ENCODE results near the gene ANKRD55. TPM values are rescaled to one million over a fixed set of nuclear protein-coding genes. Genes with fewer than 3 reads are reported as not detected.

Gene ANKRD55
- total RNA-seq, 4 donors from 2014 or later, result 0.66 TPM; not detected in 3

DNA sequence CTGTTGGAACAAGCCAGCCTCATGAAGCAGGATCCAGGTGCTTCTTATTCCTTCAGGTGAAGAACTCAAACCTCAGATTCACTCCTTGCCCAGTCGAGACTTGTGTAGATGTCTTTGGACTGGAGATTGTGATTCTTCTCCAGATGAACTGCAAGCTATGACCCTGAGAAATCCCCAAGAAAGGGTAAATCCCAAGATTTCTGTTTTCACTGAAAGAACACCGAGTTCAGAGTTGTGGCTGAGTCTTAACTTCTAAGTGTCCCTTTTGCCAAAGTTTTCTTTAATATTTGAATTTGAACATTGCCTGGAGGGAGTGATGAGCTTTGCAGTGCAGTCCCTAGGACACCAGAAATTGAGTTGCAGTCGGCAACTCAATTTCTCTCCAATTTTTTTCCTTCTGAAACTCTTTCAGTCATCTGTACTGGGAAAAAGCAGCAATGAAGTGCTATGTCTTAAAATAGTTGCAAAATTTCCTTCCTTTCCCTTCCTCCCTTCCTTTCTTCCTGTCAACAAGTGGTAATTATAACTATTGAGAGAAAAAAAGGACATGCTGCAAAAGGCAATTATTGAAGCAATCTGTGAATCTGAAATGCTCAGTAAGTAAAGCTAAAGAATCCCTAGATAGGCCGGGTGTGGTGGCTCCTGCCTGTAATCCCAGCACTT, 56.1 kb downstream of the ANKRD55 start:
- intact Hi-C loops (cut with DNase I), result no loop called here
- Histone ChIP-seq H3K27ac (replicated peaks in 1 of 4) (peak overlapping the region in 2 of 4 donors; percentile 20 to 53), H3K4me1 (peaks cover 18 to 28% (median 24%) of the 10 kb centered on the region in 4 donors), H3K9me3 (no peaks in the 10 kb centered on the region), H3K4me3 (no peak overlapping the region), H3K27me3 (no peaks in the 10 kb centered on the region), H3K36me3 (no peaks in the 10 kb centered on the region)
- TF ChIP-seq EP300 (IDR thresholded peaks at IDR 0.05), result no peak
- no peak for TF ChIP-seq POLR2AphosphoS5 (IDR thresholded peaks at IDR 0.05)
- no peak for TF ChIP-seq POLR2A (IDR thresholded peaks at IDR 0.05; ENCODE audit: low read depth)
- TF ChIP-seq, protein P1, sequence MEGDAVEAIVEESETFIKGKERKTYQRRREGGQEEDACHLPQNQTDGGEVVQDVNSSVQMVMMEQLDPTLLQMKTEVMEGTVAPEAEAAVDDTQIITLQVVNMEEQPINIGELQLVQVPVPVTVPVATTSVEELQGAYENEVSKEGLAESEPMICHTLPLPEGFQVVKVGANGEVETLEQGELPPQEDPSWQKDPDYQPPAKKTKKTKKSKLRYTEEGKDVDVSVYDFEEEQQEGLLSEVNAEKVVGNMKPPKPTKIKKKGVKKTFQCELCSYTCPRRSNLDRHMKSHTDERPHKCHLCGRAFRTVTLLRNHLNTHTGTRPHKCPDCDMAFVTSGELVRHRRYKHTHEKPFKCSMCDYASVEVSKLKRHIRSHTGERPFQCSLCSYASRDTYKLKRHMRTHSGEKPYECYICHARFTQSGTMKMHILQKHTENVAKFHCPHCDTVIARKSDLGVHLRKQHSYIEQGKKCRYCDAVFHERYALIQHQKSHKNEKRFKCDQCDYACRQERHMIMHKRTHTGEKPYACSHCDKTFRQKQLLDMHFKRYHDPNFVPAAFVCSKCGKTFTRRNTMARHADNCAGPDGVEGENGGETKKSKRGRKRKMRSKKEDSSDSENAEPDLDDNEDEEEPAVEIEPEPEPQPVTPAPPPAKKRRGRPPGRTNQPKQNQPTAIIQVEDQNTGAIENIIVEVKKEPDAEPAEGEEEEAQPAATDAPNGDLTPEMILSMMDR (IDR thresholded peaks at IDR 0.05), result no peak
- no peak for DNase-seq (ENCODE audit: extremely low spot score)
- WGBS, result 78% methylated on average over 4 of the region's 4 CpGs

DNA sequence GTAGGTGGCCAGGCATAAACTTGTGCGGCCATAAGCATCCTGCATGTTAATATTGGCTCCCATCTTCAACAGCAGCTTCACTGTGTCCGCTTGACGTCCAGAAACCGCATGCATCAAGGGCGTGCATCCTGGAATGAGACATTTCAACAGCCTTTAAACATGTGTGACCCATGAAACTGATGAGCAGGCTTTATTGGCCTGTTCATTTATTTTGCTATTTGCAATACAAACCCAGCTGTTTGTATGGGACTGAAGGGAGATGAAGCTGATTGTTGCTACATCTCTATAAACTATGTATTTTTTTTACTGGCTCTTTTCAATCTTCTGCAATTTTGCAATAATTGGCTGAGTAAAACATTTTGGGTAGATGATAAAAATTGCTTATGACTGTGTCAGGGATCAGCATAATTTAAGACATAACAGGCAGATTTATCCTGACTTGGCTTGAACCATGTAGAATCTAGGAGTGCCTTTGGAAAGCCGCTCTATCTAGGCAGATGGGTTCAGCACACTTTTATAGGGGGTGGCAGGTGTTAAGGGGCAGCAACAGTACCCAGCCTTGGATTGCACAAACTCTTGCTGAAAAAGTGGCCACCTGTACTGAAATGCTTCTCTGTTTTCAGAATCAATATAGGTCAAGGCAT, 56.9 kb downstream of the ANKRD55 start:
- H3K27ac ChIP-seq (replicated peaks in 1 of 4), result peak overlapping the region in 3 of 4 donors; percentile 56 to 70 (median 67)
- peaks cover 18 to 28% (median 24%) of the 10 kb centered on the region in 4 donors for H3K4me1 ChIP-seq
- DNase-seq (ENCODE audit: extremely low spot score), result no peak
- H3K9me3 ChIP-seq, result no peaks in the 10 kb centered on the region
- WGBS, result 74% methylated on average over 5 of the region's 6 CpGs
- intact Hi-C loops (cut with DNase I), result no loop called here
- H3K4me3 ChIP-seq, result no peak overlapping the region
- TF ChIP-seq, protein P1 (IDR thresholded peaks at IDR 0.05), result no peak
- peak in 1 of 2 donors; percentile 66 for TF ChIP-seq POLR2AphosphoS5 (IDR thresholded peaks at IDR 0.05)
- no peaks in the 10 kb centered on the region for H3K36me3 ChIP-seq
- H3K27me3 ChIP-seq, result no peaks in the 10 kb centered on the region

DNA sequence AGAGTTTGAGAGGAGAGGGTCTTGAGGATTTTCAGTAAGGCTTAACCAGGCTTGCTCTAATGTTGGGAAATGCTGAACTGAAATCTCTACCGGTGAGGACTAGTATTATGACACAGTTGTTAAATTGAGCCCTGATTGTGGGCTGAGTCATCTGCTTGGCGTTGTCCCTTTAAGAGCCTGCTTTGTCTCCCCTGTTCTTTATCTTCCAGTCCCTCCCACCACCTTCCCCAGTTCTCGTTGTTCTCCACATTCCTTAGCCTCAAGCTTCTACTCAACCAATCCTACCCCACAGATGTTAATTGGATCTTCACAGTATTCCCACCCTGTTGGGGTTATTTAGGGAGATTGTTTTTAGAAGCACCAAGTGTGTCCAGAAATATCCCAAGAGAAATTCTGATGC, 57.6 kb downstream of the ANKRD55 start:
- no peaks in the 10 kb centered on the region for H3K27me3 ChIP-seq
- no peak for DNase-seq (ENCODE audit: extremely low spot score)
- peak overlapping the region in 3 of 4 donors; percentile 56 to 70 (median 67) for H3K27ac ChIP-seq (replicated peaks in 1 of 4)
- no peaks in the 10 kb centered on the region for H3K9me3 ChIP-seq
- 35% methylated on average over 3 of the region's 3 CpGs for WGBS
- H3K4me1 ChIP-seq, result peaks cover 18 to 28% (median 24%) of the 10 kb centered on the region in 4 donors
- TF ChIP-seq, protein P1 (IDR thresholded peaks at IDR 0.05), result no peak
- TF ChIP-seq POLR2A (IDR thresholded peaks at IDR 0.05; ENCODE audit: low read depth) (no peak), POLR2AphosphoS5 (IDR thresholded peaks at IDR 0.05) (no peak), EP300 (IDR thresholded peaks at IDR 0.05) (no peak)
- H3K4me3 ChIP-seq, result no peak overlapping the region
- no peaks in the 10 kb centered on the region for H3K36me3 ChIP-seq
- intact Hi-C loops (cut with DNase I), result no loop called here

DNA sequence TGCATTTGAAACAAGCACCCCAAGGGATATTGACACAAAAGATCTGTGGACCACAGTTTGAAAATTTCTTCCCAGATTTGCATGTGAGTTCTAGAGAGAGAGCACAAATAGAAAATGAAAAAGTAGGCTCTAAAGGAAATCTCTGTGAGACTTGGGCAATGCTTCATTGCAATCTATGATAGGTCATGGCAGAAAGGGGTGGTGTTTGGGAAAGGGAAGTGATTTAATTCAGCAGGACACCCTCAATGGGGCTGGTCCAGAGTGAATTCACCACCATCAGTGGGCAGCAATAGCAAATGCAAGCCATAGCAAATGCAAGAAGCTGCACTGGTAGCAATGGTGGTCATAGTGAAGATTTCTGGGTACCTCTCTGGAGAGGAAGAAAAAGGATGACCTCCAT, 58.1 kb downstream of the ANKRD55 start:
- Histone ChIP-seq H3K4me1 (peaks cover 18 to 29% (median 25%) of the 10 kb centered on the region in 4 donors), H3K36me3 (no peaks in the 10 kb centered on the region), H3K9me3 (no peaks in the 10 kb centered on the region), H3K27me3 (no peaks in the 10 kb centered on the region), H3K4me3 (no peak overlapping the region), H3K27ac (replicated peaks in 1 of 4) (peak overlapping the region in 3 of 4 donors; percentile 56 to 67 (median 57))
- intact Hi-C loops (cut with DNase I), result no loop called here
- DNase-seq (ENCODE audit: extremely low spot score), result no peak
- TF ChIP-seq POLR2AphosphoS5 (IDR thresholded peaks at IDR 0.05) (no peak), POLR2A (IDR thresholded peaks at IDR 0.05; ENCODE audit: low read depth) (no peak)
- TF ChIP-seq, protein P1 (IDR thresholded peaks at IDR 0.05), result no peak
